ENCODE data around the gene ISYNA1. TPM values are rescaled to one million over a fixed set of nuclear protein-coding genes. Genes with fewer than 3 reads are reported as not detected.

ISYNA1 gene
- total and polyA plus RNA-seq, 2 of the 13 experiments (the other 11 are each of a cell fraction or from before 2014, with no cell fraction given) = 29.6 to 48.5 TPM

DNA sequence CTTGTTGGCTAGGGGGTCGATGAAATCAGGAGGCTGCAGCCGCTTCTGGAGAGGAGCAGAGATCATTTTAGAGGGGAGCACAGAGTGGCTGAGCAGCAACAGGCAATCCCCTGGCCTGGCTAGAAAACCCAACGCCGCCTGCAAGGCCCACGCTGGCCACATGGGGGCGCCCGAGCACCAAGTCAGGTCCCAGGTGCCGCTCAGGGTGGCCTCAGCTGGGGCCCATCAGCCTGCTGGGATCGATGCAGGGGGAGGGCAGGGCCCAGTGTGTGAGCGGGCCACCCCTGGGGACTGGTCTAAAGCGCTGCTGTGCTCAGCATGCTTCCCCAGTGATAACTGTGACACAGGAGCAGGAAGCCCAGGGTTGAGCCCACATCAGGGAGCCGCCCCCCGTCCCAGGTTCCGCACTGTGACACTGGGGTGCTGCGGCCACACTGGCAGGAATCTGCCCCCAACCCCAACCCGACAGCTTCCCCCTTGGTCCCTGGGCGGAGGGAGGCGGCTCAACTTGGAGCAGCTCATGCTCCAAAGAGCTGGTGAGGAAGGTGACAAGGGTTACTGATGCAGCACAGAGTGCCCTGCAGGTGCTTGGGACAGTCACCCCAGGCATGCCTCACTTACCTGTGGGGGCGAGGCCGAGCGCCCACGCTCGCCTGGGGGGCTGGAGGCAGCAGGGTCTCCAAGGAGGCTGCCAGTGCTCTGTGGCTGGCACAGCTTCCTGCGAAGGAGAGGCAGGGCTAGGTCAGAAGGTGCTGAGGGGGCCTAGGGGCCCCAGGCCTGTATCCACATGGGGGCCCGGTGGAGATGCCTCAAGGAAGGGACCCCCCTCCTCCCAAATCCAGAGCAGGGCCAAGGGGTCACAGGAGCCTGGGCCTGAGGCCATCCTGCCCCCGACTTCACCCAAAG lies 13.3 kb upstream of the ISYNA1 start (continued):
- TF ChIP-seq TCF7 (IDR thresholded peaks at IDR 0.05; ENCODE audit: low read depth) = no peak
- peak; percentile 89 for TF ChIP-seq ONECUT2 (CRISPR knock-in tag; IDR thresholded peaks at IDR 0.05)
- peak in 1 of 2 experiments; percentile 53; a peak in 2 of 4 replicates for TF ChIP-seq KLF16 (CRISPR knock-in tag; IDR thresholded peaks at IDR 0.05)
- no peak for TF ChIP-seq POLR2AphosphoS2 (IDR thresholded peaks at IDR 0.05; ENCODE audit: low read depth, low read length)
- no peak for TF ChIP-seq ARNT (IDR thresholded peaks at IDR 0.05)
- no peak for TF ChIP-seq SNAPC2 (CRISPR knock-in tag; IDR thresholded peaks at IDR 0.05)
- no peak for TF ChIP-seq ELF4 (CRISPR knock-in tag; IDR thresholded peaks at IDR 0.05; ENCODE audit: borderline replicate concordance)
- TF ChIP-seq ZNF780A (CRISPR knock-in tag; IDR thresholded peaks at IDR 0.05) = no peak
- no peak; the same call in 1 of the 2 replicates for TF ChIP-seq NR2F2 (IDR thresholded peaks at IDR 0.05; ENCODE audit: borderline replicate concordance, low read depth)
- TF ChIP-seq SOX5 (CRISPR knock-in tag; IDR thresholded peaks at IDR 0.05; ENCODE audit: borderline replicate concordance) = peak; percentile 8; the same call in 1 of the 2 replicates
- TF ChIP-seq ZNF674 (CRISPR knock-in tag; IDR thresholded peaks at IDR 0.05; ENCODE audit: low read depth) = no peak
- TF ChIP-seq ZNF143 (CRISPR knock-in tag; IDR thresholded peaks at IDR 0.05) = peak; percentile 67
- no peak for TF ChIP-seq NR2F6 (IDR thresholded peaks at IDR 0.05)
- peak; percentile 43; the same call in 1 of the 2 replicates for TF ChIP-seq NR2F6 (CRISPR knock-in tag; IDR thresholded peaks at IDR 0.05)
- TF ChIP-seq ZNF614 (CRISPR knock-in tag; IDR thresholded peaks at IDR 0.05; ENCODE audit: borderline replicate concordance) = peak; percentile 62; the same call in 1 of the 2 replicates
